Measurements from ENCODE around the gene DCTN1.
A peak's percentile ranks its signal among the peaks of the same experiment; 100 is the strongest.
"Not testable (repeated sequence)": the region's sequence is repeated elsewhere in the genome, so short reads cannot be mapped to it uniquely, and the experiment has no call there.

DCTN1 gene

GRCh38 chr2:74379851-74380789, at the start of gene DCTN1:
DCTN1 (minus strand) TSS chr2:74380311; CDS start chr2:74380037, 274 bp downstream.
- H3K27me3 Mint-ChIP-seq = no peaks in the 10 kb centered on the region
- no peaks in the 10 kb centered on the region for H3K9me3 Mint-ChIP-seq (ENCODE audit: low read depth)
- peak within 1 kb of the TSS; percentile 66 for H3K4me3 Mint-ChIP-seq
- peak within 1 kb of the TSS; percentile 6 for H3K27ac Mint-ChIP-seq
- peaks cover 4% of the 10 kb centered on the region for H3K36me3 Mint-ChIP-seq
- H3K4me1 Mint-ChIP-seq (ENCODE audit: low read depth) = peaks cover 42% of the 10 kb centered on the region

- no peaks in the 10 kb centered on the region for H3K9me3 Mint-ChIP-seq (ENCODE audit: low read depth)
- H3K36me3 Mint-ChIP-seq = no peaks in the 10 kb centered on the region
- no peaks in the 10 kb centered on the region for H3K4me1 Mint-ChIP-seq (ENCODE audit: low read depth)
- no peak overlapping the region for H3K27ac Mint-ChIP-seq
- no peaks in the 10 kb centered on the region for H3K27me3 Mint-ChIP-seq
- no peak overlapping the region for H3K4me3 Mint-ChIP-seq
These were observed 48.6 kb upstream of the DCTN1 start for GRCh38 chr2:74428675-74429074.

GRCh38 chr2:74427551-74427950, 47.4 kb upstream of the DCTN1 start:
- H3K27ac Mint-ChIP-seq = no peak overlapping the region
- no peak overlapping the region for H3K4me3 Mint-ChIP-seq
- peaks cover 4% of the 10 kb centered on the region for H3K4me1 Mint-ChIP-seq (ENCODE audit: low read depth)
- H3K27me3 Mint-ChIP-seq = no peaks in the 10 kb centered on the region
- no peaks in the 10 kb centered on the region for H3K9me3 Mint-ChIP-seq (ENCODE audit: low read depth)
- no peaks in the 10 kb centered on the region for H3K36me3 Mint-ChIP-seq

- Mint-ChIP-seq H3K27ac (no peak overlapping the region), H3K4me1 (ENCODE audit: low read depth) (peaks cover 5% of the 10 kb centered on the region), H3K4me3 (no peak overlapping the region), H3K27me3 (no peaks in the 10 kb centered on the region), H3K9me3 (ENCODE audit: low read depth) (no peaks in the 10 kb centered on the region), H3K36me3 (no peaks in the 10 kb centered on the region)
These were observed 46.2 kb upstream of the DCTN1 start for GRCh38 chr2:74426181-74426758.

DNA sequence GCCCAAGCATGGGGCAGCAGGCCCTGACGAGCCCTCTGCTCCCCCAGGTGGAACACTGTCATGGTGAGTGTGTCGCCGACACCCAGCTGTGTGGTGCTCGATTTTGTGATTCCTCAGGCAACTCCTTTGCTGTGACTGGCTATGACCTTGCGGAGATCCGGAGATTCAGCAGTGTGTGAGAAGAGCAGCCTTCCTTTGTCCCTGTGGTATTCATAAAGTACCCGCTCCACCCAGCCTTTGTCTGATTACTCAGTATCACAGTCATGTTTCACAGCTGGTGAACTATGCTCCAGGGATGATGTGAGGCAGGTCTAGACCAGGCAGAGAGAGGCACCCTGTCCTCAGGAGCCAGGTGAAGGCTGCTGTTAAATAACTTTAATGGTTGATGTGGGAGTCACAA, 45.4 kb upstream of the DCTN1 start:
- Mint-ChIP-seq H3K4me3 (no peak overlapping the region), H3K27me3 (no peaks in the 10 kb centered on the region), H3K27ac (no peak overlapping the region), H3K9me3 (ENCODE audit: low read depth) (no peaks in the 10 kb centered on the region), H3K36me3 (no peaks in the 10 kb centered on the region), H3K4me1 (ENCODE audit: low read depth) (peaks cover 11% of the 10 kb centered on the region)

DNA sequence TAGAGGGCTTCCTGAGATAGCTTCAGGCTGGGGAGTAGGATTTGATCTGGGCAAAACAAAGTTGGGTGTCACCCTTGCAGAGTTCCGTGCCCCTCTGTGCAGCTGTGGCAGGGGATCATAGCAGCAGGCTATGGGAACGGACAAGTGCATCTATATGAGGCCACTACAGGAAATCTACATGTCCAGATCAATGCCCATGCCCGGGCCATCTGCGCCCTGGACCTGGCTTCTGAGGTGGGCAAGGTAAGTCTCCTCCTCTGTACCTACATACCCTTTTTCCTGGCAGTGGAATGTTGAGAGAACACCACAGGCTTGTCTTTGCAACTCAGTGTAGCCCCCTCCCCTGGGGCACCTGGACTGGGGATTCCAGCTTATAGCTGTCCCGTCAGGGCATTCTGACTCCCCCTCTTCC, 44.9 kb upstream of the DCTN1 start:
- H3K9me3 Mint-ChIP-seq (ENCODE audit: low read depth) = no peaks in the 10 kb centered on the region
- peaks cover 16% of the 10 kb centered on the region for H3K4me1 Mint-ChIP-seq (ENCODE audit: low read depth)
- H3K27me3 Mint-ChIP-seq = no peaks in the 10 kb centered on the region
- H3K4me3 Mint-ChIP-seq = no peak overlapping the region
- H3K27ac Mint-ChIP-seq = no peak overlapping the region
- H3K36me3 Mint-ChIP-seq = no peaks in the 10 kb centered on the region

GRCh38 chr2:74424139-74424992, 44.3 kb upstream of the DCTN1 start:
- Mint-ChIP-seq H3K4me1 (ENCODE audit: low read depth) (peaks cover 19% of the 10 kb centered on the region), H3K27ac (no peak overlapping the region), H3K9me3 (ENCODE audit: low read depth) (no peaks in the 10 kb centered on the region), H3K27me3 (no peaks in the 10 kb centered on the region), H3K4me3 (no peak overlapping the region), H3K36me3 (no peaks in the 10 kb centered on the region)

- no peaks in the 10 kb centered on the region for H3K27me3 Mint-ChIP-seq
- no peaks in the 10 kb centered on the region for H3K36me3 Mint-ChIP-seq
- peak overlapping the region; percentile 100 for H3K4me3 Mint-ChIP-seq
- peak overlapping the region; percentile 37 for H3K27ac Mint-ChIP-seq
- peaks cover 19% of the 10 kb centered on the region for H3K4me1 Mint-ChIP-seq (ENCODE audit: low read depth)
- H3K9me3 Mint-ChIP-seq (ENCODE audit: low read depth) = no peaks in the 10 kb centered on the region
These were observed 43.4 kb upstream of the DCTN1 start for GRCh38 chr2:74423231-74424095.

DNA sequence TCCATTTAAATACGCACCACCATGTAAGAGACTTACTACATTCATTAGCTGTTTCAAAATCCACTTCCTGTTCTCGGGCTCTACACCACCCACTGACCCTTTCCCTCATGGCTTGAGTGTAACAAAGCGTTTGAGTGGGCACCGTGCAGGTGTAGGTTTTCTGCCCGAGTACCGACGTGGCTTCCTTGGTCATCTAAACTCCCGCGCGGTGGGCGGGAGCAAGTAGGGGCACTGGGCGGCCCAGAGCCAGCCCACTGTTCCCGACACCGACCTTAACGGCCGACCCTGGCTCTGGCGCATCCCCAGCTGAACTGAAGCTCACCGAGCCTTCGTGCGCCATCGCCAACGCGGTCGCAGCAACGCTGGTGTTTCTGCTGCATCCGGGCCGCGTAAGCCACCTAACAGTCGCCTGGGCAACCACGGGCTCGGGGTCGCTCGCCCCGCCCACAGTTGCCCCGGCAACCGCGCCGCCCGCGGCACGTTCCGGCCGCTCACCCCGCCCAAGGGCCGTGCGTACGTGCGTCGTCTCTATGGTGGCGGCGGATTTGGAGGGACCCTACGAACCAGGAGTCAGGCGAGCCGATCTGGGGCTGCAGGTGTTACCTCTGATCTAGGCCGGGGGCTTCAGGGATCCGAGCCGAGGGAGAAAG, 41.2 kb upstream of the DCTN1 start, which contains the start of the genes C2orf81 and WDR54:
C2orf81 (minus strand) TSS at position 399 of the 650 bp plus-strand sequence; CDS start at position 340, 59 bp downstream.
WDR54 (plus strand) TSS at position 510 of the 650 bp plus-strand sequence. CDS start 424 bp downstream, outside the sequence.
- Mint-ChIP-seq H3K27me3 (no peaks in the 10 kb centered on the region), H3K4me1 (ENCODE audit: low read depth) (peaks cover 21% of the 10 kb centered on the region), H3K4me3 (peak within 1 kb of the TSS; percentile 100), H3K36me3 (no peaks in the 10 kb centered on the region), H3K27ac (peak within 1 kb of the TSS; percentile 96), H3K9me3 (ENCODE audit: low read depth) (no peaks in the 10 kb centered on the region)

- not testable (repeated sequence) for H3K27me3 Mint-ChIP-seq; H3K36me3 Mint-ChIP-seq; H3K9me3 Mint-ChIP-seq (ENCODE audit: low read depth)
- H3K4me3 Mint-ChIP-seq = peak overlapping the region; percentile 100
- peak overlapping the region; percentile 87 for H3K27ac Mint-ChIP-seq
- peaks cover 26% of the 10 kb centered on the region for H3K4me1 Mint-ChIP-seq (ENCODE audit: low read depth)
These were observed 40.5 kb upstream of the DCTN1 start for GRCh38 chr2:74420443-74421103.

DNA sequence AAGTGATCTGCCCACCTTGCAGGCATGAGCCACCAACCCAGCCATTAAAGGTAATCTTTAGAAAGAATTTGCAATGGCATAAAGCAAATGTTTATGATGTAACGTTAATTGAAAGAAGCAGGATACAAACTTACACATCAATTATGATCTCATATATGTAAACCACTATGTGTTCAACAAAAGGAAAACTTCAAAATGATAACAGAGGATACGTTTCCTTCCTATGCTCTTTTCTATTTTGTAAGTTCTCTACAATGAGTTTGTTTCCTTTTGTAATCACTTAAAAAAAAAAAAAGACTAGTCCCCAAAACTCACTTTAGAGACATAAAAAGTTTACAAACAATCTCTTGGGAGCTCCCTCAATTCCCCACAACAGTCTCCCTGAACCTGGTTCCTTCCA, 39.9 kb upstream of the DCTN1 start:
- no peaks in the 10 kb centered on the region for H3K9me3 Mint-ChIP-seq (ENCODE audit: low read depth)
- no peaks in the 10 kb centered on the region for H3K27me3 Mint-ChIP-seq
- H3K4me3 Mint-ChIP-seq = peak overlapping the region; percentile 78
- peak overlapping the region; percentile 73 for H3K27ac Mint-ChIP-seq
- no peaks in the 10 kb centered on the region for H3K36me3 Mint-ChIP-seq
- H3K4me1 Mint-ChIP-seq (ENCODE audit: low read depth) = peaks cover 28% of the 10 kb centered on the region

DNA sequence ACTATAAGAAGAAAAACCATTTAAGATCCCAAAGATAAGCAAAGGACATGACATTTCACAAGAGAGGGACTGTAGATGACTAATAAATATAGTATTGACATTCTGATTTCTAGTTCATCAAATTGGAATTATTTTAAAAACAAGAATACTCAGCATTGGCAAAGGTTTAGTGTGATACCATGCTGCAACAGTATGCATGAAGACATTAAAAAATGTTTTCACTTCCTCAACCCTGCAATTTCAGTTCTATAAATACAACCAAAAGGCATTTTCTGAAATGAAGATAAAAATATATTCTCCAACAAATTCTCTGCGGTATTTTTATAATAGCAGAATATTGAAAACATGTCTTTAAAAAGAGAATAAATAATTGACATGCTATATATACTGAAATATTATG, 39.2 kb upstream of the DCTN1 start:
- no peak overlapping the region for H3K27ac Mint-ChIP-seq
- H3K27me3 Mint-ChIP-seq = no peaks in the 10 kb centered on the region
- H3K4me1 Mint-ChIP-seq (ENCODE audit: low read depth) = peaks cover 28% of the 10 kb centered on the region
- no peak overlapping the region for H3K4me3 Mint-ChIP-seq
- H3K36me3 Mint-ChIP-seq = no peaks in the 10 kb centered on the region
- H3K9me3 Mint-ChIP-seq (ENCODE audit: low read depth) = no peaks in the 10 kb centered on the region

DNA sequence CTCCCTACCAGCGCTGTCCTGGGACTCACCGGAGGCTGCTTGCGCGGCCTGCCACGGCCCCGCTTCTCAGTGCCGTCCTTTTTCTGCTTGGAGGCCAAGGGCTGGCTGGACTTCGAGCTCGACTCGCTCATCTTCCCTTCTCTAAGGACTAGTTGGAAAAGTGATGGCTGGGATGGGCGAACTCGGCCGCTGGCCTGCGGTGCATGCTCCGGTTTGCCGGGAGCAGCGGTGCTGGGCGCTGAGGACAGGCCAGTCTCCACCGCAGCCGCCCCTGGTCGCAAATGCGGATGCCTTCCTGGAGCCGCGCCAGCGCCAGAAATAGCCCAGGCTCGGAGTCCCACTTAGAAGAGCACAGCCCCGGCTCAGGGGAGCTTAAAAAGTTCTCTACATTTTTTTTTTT, 38.2 kb upstream of the DCTN1 start:
- Mint-ChIP-seq H3K27ac (no peak overlapping the region), H3K4me3 (no peak overlapping the region), H3K9me3 (ENCODE audit: low read depth) (no peaks in the 10 kb centered on the region), H3K36me3 (no peaks in the 10 kb centered on the region), H3K4me1 (ENCODE audit: low read depth) (peaks cover 34% of the 10 kb centered on the region), H3K27me3 (no peaks in the 10 kb centered on the region)
